COLO668 (cell line): Measurements from ENCODE around the gene PROS1.
"Not testable (repeated sequence)": the region's sequence is repeated elsewhere in the genome, so short reads cannot be mapped to it uniquely, and the experiment has no call there.

ENCODE experiments used
- DNase-seq: peaks from one replicate; lab custom pipeline; 2025; ENCODE audit not compliant: unreplicated experiment; lab: John Stamatoyannopoulos, UW

The PROS1 gene

GRCh38 chr3:93878250-93879017 is 95.3 kb downstream of the PROS1 start:
- DNase-seq, result not testable (repeated sequence)

- DNase-seq, result not testable (repeated sequence)
Measured at GRCh38 chr3:93877427-93877826, 96.3 kb downstream of the PROS1 start.

- DNase-seq, result not testable (repeated sequence)
Measured at GRCh38 chr3:93873412-93873811, 100.3 kb downstream of the PROS1 start.

GRCh38 chr3:93867425-93867824 is 106.3 kb downstream of the PROS1 start:
- no peak for DNase-seq

- no peak for DNase-seq
Measured at GRCh38 chr3:93861017-93861416, 112.7 kb downstream of the PROS1 start.

GRCh38 chr3:93855401-93855800 is 118.3 kb downstream of the PROS1 start:
- DNase-seq, result no peak

- DNase-seq, result not testable (repeated sequence)
Measured at GRCh38 chr3:93852228-93852627, 121.5 kb downstream of the PROS1 start.

- no peak for DNase-seq
Measured at GRCh38 chr3:93843981-93844380, 129.7 kb downstream of the PROS1 start.

- DNase-seq, result not testable (repeated sequence)
Measured at GRCh38 chr3:93839193-93839592, 134.5 kb downstream of the PROS1 start.
